ENCODE results near the gene EFCAB8.
"Not testable (repeated sequence)": the region's sequence is repeated elsewhere in the genome, so short reads cannot be mapped to it uniquely, and the experiment has no call there.

EFCAB8 gene

DNA sequence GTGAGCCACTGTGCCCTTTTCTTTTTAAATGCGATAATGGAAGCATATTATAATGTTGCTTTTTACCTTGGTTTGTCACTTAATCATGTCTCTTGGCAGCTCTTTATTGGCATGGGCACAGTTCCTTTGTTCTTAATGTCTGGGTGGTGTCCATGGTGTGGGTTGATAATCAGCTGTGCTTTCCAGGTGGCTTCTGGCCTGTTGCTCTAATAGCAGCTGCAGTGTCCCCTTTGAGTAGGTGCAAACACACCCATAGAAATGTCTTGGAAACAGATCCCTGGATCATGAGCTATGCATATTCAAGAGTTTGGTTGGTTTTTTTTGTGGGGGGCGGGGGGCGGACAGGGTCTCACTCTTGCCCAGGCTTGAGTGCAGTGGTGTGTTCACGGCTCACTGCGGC lies 29.9 kb downstream of the EFCAB8 start:
- DNase-seq, result no peak

DNA sequence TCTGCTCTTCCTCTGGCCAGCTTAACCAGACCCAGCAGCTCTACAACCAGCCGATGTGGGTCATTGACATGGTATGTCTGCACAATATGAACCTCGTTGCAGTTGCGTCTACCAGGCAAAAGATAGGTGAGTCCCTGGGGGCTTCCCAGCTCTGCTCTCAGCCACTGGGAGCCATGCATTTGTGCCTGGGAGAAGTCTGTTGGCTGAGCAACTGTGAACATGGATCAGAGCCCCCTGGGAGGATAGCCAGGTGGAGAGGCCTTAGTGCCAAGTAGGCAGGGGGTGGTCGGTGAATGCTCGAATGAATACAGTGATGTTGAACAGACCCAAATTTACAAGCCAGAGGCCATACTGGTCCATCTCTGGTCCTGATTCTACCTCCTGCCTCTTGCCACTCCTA lies 30.6 kb downstream of the EFCAB8 start:
- DNase-seq, result no peak

DNA sequence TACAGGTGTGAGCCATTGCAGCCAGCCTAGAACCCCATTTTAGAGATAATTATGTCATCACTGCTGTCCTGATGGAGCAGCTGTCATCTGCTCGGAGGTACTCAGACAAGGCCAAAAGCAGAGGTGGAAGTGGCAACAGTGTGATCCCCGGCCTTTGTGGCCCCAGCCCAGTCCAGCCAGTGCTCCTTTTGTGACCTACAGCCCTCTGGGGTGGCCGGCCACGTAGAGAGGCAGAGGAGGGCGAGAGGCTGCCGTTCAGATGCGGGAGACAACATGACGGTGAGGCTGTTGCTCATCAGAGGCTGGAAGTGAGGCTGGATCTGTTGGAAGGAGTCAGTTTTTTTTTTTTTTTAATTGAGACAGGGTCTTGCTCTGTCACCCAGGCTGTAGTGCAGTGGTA lies 32.8 kb downstream of the EFCAB8 start:
- DNase-seq, result no peak

DNA sequence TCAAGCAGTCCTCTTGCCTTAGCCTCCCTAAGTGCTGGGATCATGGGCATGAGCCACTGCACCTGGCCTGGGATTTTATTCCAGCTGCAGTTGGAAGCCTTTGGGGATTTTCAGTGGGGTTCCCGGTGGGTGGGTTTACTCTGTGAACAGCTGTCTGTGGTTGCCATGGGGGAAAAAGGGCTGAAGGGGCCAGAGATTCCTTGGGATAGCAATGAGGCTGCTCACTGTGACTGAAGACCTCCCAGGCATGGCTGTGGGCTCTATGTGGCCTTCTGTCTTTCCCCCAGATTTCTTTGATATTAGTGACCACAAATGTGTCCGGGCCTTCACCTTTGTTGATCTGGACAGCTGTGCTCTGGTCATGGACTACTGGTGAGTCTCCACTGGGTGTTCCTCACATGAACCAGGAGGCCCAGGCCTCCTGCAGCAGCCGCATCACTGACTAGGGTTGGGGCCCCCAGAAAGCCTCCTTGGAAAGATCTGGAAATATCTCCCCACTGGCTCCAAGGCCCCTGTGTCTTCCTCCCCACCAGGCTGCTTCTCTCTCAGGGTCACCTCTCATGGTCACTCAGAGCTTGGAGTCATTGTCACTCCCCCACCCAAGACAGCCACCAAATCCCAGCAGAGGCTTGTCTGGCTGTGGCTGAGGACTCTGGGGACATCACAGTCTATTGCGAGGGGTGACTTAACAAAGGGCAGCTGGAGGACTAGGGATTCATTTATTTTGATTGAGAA lies 33.4 kb downstream of the EFCAB8 start:
- no peak for DNase-seq

DNA sequence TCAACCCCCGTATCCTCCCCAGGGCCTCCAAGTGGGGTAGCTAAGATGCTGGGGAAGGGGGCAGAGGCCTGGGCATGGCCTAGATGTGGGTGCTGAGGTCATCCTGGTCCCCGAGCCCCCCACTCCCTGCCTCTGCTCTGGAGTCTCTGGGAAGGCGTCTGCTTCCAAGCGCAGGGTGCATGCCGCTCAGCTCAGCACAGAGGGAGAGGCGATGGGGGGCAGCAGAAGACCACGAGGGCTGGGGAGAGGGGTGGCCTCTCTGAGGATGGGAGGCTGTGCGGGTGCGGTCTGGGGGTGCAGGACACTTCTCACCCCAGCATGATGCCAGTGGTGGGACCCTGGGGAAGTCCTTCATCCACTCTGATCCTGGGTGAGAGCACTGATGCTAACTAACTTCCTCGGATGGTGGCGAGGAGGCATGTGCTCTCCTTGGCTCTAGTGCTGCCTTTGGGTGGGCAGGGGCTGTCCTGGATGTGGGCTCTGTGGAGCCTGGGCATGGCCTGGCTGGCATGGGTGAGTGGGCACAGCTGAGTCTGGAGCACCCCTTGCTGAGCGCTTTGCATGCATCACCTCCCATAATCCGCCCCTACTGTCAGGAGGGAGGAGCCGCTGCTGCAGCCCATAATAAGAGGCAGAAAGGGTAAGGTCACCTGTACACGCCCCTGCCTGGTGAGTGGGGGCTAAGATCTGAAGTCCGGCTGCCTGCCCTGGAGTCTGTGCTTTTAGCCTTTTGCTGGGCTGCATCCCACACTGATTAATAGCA lies 34.7 kb downstream of the EFCAB8 start:
- DNase-seq, result no peak

DNA sequence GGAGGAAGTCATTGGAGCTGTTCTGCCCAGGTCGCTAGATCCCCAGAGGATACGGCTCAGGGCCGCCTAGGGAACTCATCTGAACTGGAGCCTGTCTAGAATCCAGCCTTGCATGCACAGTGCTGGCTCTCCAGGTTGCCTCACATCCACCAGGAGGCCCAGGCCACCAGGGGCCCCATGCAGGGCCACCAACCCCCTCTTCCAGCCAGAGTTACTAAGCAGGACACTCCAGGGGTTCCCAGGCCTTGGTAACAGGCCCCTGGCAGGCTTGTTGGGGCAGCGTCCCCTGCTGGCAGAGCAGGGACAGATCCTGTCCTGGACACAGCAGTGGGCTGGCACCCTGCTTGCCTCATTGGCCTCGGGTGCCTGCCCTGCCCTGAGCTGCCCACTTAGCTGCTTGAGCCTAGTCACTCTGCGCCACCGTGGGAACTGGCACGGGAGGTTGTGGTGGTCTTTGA lies 35.3 kb downstream of the EFCAB8 start:
- DNase-seq, result peak; percentile 47

DNA sequence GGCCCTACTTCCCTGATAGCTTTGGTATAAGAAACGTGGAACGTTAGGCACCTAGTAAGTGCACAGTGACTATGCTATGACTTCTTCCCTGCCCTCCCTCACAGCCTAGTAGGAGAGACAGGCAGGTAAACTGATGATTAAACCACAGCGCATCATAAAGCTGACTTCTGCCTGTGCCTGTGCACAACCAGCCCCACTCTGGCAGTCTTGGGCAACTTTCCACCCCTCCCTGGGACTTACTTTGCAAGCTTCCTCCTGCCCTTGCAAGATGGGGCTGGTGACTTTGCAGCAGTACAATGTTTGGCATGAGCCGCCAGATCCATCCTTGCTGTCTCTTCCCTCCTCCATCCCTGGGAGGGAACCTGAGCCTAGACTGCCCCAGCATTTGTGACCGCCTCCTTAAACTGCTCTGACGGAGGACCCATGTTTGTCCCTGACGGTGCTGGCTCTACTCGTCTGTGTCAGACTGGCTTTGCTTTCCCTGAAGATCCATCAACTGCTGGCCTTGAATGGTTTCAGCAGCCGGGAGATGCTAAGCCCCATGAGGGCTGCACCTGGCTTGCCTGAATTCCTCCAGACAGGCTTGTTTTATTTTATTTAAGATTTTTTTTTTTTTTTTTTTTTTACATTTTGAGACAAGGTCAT lies 36.1 kb downstream of the EFCAB8 start:
- no peak for DNase-seq

DNA sequence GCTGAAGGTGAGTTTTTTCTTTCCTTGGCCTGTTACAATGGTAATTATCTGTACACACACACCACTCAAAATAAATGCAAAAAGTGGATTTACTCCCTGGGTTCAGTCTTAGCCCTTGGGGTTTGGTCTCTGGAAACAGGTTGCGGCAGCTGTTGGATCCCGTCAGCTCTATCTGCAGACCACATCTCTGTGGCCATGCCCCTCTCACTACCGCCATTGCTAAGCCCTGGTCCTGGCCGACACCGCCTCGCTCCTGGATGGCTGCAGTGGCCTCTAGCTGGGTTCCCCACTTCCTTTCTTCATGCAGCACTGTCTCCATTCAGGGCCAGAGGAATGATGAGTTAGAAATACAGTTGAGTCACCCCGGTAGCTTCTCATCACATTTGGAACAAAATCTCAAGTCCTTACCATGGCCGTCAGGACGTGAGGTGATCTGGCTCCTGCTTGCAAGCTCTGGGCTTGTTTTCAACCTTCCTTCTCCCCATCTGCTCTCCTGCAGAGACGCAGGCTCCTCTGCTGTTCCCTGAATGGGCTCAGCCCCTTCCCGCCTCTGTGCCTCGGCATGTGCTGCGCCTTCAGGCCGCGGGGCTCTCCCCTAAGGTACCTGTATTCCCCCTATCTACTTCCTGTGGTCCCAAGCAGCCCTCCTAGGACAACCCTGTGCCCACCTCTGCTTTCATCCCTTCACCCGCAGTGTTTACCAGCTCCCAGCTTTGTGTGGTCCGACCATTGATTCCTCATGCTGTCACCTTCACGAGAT lies 38.0 kb downstream of the EFCAB8 start:
- no peak for DNase-seq

DNA sequence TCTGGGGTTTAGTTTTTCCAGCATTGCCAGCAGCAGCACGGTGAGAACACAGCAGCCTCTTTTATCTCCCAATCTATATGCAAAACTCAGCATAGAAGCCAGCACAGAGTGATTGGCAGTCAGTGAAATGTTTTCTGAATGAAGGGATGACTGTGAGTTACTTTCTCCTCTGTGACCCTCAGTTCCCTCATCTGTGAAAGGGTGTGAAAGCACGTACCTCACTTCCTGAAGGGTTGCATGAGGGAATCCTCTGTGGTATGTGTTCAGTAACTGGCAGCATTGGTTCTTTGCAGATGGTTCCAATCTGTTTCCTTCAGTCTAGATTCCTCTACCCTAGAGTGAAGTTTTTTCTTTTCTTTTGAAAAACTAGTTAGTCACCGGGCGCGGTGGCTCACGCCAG lies 40.0 kb downstream of the EFCAB8 start:
- no peak for DNase-seq

DNA sequence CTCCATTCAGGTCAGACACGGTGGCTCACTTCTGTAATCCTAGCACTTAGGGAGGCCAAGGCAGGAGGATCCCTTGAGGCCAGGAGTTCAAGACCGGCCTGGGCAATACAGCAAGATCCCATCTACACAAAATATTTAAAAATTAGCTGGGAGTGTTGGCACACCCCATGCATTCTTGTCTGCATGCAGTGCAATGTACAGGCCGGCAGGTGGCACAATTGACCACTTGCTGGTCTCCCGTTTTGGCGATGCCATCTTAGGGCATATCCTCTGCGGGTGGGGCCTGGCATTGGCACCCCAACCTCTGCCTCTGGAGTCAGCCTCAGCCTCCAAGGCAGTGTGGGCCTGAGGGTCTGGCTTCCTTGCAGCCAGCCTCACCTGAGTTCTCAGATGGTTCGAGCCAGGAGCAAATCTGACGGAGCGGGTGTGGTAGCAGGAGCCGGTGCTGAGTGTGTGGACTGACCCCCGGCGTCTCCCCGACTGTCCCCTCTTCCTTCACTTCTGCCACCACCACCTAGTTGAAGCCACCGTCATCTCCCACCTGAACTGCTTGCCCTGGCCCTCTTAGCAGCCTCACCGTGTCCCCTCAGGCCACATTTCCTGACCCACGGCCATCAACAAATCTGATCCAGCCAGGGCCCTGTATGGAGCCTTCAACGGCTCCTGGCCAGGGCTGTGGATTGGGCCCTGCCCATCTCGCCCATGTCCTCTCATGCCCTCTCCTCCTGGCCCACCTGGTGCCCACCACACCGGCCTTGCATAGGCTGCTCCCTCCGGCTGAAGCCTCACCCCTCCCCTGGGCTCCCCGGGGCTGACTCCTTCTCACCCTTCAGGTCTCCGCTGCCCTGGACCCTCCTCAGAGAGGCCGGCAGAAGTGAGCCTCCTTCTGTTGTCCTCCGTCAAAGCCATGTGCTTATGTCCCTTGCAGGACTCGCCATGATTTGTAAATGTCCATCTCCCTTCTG lies 44.0 kb downstream of the EFCAB8 start:
- DNase-seq, result peak; percentile 67

DNA sequence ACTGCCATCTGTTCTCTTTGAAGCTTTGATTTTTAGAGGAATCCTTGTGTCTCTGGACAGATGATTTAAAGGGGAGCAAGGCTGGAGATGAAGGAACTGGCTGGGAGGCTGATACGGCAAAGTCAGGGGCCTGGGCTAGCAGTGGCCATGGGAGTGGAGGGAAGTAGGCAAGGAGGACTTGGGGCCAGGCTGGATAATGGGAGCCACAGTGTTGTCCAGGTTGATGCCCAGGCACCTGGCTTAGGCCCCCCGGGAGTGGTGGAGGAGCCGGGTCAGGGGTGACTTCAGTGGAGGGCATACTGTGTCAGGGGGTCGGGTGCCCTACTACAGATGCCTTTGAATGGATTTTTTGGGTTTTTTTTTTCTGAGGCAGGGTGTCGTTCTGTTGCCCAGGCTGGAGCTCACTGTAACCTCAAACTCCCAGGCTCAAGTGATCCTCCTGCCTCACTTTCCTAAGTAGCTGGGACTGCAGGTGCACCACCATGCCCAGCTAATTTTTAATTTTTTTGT lies 45.0 kb downstream of the EFCAB8 start:
- DNase-seq, result no peak

DNA sequence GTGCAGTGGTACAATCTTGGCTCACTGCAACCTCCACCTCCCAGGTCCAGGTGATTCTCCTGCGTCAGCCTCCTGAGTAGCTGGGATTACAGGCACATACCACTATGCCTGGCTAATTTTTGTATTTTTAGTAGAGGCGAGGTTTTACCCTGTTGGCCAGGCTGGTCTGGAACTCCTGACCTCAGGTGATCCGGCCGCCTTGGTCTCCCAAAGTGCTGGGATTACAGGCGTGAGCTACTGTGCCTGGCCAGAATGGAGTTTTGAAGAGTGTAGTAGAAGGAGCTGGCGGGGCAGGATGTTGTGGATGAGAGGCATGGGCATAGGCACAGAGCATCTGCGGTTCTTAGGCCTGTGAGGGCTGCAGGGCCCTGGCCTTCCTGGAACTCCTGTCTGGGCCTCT lies 46.0 kb downstream of the EFCAB8 start:
- DNase-seq, result not testable (repeated sequence)

DNA sequence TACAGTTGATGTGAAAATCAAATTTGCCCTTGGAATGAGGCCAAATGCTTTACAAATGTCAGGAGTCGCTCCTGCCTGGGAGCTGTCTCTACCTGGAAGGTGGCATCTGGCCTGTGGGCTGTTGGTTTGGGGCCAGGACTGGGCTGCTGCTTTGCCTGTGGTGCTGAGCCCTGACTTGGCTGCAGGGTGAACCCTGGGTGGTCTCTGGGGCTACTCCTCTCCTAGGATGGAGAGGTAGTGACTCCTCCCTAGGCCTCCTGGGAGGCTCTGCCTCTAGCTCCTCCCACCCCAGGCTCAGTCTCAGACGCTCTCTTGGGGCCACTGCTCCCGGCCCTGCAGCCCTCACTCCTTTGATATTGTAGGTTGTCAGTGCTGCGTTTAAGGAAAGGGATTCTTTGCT lies 47.5 kb downstream of the EFCAB8 start:
- DNase-seq, result peak; percentile 88

DNA sequence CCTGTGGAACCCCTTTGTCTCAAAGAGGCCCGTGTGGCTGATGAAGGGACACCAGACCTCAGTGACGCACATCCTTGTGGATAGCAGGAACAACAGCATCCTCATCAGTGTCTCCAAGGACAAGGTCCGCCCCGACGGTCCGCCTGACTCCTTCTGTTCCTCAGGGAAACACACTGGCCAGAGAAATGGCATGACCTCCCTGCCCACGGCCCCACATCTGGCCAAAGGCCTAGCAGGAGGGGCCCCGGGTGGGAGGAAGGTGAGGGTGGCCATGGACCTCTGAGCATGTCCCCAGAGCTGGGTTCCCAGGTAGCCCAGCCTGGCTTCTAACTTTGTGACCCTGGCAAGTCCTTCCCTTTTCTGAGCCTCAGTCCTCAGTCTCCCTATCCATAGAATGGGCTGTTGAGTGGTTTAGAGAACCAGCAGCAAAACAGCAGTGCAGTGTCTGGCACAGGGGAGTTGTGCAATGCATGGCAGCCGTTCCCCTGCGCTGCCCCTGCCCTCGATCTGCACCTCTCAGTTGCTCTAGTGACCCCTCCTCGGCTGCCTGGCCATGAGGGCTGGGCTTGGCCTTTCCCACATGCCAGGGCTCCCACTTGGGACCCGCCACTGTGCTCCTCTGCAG lies 48.3 kb downstream of the EFCAB8 start:
- DNase-seq, result no peak

DNA sequence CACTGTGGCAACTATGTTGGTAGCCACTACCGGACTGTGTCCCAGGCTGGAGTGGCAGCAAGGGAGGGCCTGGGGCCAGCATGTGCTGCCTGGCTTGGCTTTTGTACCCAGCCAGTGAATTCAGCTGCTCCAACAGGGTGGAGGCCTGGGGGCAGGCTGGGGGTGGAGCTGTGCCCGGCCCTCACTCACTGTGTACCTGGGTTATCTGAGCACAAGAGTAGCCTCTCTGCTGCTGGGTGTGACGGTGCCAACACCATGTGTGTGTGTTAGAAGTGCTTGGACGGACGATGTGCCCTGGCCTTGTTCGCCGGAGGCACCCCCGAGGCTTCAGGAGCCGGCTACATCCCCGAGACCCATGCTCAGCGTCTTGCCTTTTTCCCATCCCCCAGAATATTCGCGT lies 49.2 kb downstream of the EFCAB8 start:
- no peak for DNase-seq

DNA sequence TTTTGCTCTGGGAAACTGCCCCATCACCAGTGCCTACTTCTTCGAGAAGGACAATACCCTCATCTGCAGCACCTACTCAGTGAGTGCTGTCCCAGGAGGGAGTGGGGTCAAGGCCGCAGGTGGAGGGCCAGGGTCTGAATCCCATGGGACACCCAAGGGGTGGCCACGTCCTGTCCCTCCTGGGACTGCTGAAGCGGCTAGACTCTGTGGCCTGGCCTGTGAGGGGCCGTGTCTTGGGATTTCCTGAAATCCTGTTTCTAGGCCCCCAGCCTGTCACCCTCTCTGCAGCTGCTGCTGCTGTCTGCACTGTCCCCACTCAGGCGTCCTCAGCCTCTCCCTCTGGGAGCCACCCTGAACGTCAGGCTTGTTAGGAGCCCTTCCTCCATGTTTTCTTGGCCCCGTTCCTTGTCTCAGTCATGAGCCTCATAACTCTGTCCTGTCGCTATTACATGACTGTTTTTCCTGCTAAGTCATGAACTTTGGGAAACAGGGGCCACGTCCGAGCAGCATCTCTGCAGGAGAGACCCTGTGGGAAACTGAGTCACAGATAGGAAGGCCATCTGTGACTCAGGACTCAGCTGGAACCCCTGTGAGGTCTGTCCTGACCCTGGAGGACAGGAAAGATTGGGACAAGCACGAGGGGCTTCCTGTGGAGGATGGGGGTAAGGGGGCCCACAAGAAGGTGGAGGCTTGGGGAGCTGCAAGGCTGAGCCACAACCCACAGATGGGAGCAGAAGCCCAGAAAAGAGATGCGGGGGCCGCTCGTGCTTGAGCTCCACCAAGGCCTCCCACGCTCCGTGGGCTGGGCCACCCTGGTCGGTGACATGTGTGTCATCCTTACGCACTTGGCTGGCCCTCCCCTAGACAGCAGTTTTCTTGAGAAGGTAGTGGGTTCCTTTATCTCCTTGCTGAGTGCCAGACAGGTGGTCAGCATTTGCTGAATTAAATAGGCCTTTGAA lies 49.9 kb downstream of the EFCAB8 start:
- DNase-seq, result no peak

DNA sequence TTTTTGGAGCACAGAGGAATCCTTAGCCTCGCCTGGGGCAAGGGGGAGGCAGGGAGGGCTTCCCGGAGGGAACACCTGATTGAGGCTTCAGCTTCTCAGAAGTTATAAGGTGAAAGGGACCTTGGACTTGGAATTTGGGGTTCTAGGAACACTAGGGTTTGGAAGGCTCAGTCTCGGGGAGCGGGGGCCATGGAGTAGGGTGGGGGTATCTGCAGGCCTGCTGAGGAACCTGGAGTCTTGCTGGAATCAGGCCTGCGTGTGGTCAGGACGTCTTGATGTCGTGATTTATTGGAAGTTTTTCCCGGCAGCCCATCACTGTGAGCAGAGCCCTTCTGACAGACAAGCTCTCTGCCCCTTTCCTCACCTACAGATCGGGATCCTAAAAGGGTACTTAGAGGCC lies 50.7 kb downstream of the EFCAB8 start:
- no peak for DNase-seq

DNA sequence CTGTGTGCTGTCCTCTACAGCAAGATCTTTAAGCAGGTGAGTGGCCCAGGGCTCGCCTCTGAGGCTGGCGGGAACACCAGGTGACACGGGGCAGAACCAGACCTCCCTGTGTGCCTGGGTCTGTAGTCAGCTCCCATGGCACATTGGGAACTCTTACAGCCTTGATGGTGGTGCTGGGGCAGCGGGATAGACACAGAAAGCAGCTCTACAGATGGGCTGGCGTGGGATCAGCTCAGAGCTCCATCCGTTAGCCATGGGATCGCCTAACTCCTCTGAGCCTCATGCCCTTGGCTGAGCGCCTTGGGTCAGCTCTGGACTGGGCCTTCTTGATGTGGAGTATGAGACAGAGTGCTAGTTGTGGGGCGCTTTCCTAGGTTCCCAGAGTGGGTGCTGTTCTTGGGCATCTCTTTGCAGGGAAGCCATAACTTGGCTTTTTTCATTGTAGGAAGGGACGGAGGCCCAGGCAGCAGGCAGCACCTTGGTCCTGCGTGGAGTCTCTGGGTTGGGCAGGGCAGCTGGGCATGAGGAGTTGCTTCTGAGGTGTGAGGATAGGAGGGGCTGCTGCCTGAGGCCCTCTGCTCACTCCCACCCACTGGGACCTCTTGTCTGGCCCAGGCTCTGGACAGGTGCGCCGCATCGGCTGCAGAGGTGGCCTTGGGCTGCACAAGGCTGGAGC lies 51.3 kb downstream of the EFCAB8 start:
- DNase-seq, result no peak

DNA sequence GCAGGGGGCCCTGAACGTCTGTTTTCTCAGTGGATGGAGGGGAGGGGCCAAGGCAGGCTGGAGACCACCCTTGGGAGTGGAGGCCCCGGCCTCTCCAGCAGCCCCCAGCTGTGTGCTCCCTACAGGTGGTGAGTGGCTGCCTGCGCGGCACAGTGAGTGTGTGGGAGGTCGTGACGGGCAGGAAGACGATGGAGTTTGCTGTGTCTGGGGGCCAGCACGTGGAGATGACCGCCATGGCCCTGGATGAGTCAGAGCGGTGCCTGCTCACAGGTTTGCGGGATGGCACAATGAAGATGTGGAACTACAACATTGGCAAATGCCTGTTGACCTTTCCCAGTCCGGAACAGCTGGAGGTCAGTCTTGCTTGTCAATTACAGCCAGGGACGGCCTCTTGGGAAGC lies 52.6 kb downstream of the EFCAB8 start:
- DNase-seq, result no peak

DNA sequence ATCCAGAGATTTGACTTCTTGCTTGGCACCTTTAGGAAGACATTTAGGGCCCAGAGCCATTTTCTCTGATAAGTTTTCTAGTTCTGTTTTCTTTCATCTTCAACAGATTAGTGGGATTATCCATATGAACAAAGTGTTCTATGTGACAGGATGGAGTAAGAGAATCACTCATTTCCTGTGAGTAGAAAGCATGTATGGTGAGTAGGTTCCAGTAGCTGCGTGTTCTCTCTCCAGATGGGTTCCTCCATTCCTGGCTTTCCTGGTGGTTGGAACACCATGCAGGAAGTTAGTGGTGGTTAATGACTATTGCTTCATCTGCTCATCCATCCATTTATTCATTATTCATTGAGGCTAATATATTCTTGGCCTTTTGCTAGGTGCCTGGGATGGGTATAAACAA lies 54.0 kb downstream of the EFCAB8 start:
- no peak for DNase-seq
